Iris pigment epithelial cell (primary cell): Measurements from ENCODE around the gene FLOT2.
A peak's percentile ranks its signal among the peaks of the same experiment; 100 is the strongest.
"Not testable (repeated sequence)": the region's sequence is repeated elsewhere in the genome, so short reads cannot be mapped to it uniquely, and the experiment has no call there.

ENCODE experiments used
- DNase-seq: peaks from one replicate; pipeline ENCODE4 v3.0.0-alpha.2; 2011; ENCODE audit warnings: low read depth

Gene FLOT2

DNA sequence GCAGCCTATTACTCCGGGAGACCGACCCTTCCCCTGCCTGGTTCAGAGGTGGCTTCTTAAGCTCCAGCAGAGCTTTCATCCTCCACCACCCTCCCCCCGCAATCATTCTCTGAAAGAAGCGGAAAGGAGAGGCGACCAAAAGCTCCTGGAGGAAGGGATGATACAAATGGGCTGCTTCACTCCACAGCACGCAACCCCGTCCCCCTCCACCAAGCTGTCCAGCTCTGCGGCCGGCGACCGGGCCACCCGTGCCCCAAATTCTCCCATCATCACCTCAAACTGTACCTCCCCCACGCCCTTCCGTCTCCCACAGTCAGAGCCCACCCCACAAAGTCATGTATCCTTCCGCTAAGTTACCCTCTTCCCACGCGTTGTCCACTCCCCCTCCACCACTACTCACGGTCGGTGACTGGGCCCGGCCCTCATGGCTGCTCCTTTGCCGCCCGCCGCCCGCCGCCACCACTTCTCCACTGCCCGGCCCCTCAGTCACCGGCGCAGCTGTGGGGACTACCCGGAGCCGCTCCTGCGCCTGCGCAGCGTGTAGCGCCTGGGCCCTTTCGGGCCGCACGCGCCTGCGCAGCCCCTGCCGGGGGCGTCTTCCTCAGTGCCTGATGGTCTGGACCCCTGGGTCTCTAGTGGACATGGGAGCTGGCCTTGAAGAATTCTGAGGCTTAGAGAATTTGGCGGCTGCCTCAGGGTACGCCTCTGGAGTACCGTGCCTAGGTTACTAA lies 55.1 kb downstream of the FLOT2 start, which contains the start of gene FAM222B:
Gene FAM222B, minus strand, starts transcription at position 509 of the 731 bp plus-strand sequence. CDS start 76,123 bp downstream, outside the sequence.
- peak; percentile 70 for DNase-seq

DNA sequence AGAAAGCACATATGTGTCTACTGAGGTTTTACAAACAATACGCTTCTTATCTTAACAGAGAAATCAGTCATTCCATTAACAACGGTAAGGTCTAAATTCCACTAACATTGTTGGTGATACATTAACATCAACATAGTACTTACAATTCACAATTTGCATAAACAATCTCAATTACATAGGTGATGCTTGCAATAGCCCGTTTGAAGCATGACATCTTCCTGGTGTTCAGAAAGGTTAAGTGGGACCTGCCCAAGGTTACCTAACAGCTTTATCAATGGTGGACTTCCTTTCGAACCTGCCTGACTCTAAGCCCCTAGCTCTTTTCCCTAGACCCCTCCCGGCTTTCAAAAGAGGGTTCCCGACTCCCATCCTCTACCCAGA lies 55.6 kb downstream of the FLOT2 start:
- no peak for DNase-seq

DNA sequence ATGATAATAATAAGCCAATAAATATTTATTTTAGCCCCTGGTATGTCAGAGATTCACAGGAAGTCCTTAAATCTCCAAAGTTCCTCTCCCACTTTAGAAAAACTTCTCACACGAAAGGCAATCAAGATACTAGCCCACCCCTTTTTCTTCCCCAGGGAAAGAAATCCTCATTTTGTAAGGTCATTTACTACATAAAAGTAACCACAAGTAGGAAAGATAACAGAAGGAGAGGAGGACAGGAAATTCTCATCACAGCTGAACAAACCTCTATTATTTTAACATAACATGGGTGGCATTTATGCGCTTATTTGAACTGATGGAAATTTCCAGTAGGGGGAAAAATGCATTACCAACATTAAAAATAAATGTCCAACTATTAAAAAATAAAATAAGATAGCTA lies 58.3 kb downstream of the FLOT2 start:
- DNase-seq = peak; percentile 40

DNA sequence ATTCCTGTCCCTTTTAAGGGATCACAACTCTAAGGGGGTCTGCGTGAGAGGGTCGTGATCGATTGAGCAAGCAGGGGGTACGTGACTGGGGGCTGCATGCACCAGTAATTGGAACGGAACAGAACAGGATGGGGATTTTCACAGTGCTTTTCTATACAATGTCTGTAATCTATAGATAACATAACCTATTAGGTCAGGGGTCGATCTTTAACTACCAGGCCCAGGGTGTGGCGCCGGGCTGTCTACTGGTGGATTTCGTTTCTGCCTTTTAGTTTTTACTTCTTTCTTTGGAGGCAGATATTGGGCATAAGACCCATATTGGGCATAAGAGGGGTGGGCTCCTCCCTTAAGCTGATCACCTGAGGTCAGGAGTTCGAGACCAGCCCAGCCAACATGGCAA lies 61.0 kb downstream of the FLOT2 start:
- DNase-seq = not testable (repeated sequence)

DNA sequence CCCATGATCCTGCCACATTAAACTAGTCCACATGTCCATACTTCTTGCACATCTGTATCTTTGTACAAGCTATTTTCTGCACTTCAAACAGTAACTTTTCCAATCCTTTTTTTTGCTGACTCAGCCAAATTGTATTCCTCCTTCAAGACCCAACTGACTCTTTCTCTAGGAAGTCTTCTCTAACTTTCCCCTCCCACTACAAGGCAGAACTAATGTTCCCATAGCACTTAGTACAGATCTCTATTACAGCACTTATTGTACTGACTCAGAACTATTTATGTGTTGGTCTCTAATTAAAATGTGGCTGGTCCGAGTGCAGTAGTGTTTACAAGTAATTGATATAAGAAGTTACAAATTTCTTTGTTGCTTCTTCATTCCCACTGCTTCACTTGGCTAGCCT lies 63.1 kb downstream of the FLOT2 start:
- DNase-seq = no peak
